RWPE1 (cell line): ENCODE measurements around the gene CKAP4.

ENCODE experiments used
- CTCF ChIA-PET: fragments of 350-600 bp; sonication (Branson Sonifier 250); formaldehyde crosslinking; extraction: SDS; loops from one replicate; lab custom pipeline; 2021; lab: Yijun Ruan, JAX
- POLR2A ChIA-PET: fragments of 400-600 bp; formaldehyde crosslinking; extraction: SDS; loops from one replicate; lab custom pipeline; 2020; ENCODE audit warnings: antibody characterized with exemption; ENCODE audit not compliant: low non-redundant PET; lab: Yijun Ruan, JAX
- DNase-seq: peaks from one replicate; pipeline ENCODE4 v3.0.0; 2012; ENCODE audit warnings: low spot score
- H3K27ac ChIP-seq: fragments of 450-650 bp; 2 replicates; pipeline ENCODE4 v1.5.1; 2017
- CTCF ChIP-seq: fragments of 450-650 bp; conservative IDR thresholded peaks from 2 replicates; pipeline ENCODE4 v1.5.1; 2017; ENCODE audit warnings: low read depth, mild to moderate bottlenecking

The CKAP4 gene

GRCh38 chr12:106227641-106228319 lies 20.0 kb downstream of the CKAP4 start:
- peak; percentile 73 for DNase-seq

DNA sequence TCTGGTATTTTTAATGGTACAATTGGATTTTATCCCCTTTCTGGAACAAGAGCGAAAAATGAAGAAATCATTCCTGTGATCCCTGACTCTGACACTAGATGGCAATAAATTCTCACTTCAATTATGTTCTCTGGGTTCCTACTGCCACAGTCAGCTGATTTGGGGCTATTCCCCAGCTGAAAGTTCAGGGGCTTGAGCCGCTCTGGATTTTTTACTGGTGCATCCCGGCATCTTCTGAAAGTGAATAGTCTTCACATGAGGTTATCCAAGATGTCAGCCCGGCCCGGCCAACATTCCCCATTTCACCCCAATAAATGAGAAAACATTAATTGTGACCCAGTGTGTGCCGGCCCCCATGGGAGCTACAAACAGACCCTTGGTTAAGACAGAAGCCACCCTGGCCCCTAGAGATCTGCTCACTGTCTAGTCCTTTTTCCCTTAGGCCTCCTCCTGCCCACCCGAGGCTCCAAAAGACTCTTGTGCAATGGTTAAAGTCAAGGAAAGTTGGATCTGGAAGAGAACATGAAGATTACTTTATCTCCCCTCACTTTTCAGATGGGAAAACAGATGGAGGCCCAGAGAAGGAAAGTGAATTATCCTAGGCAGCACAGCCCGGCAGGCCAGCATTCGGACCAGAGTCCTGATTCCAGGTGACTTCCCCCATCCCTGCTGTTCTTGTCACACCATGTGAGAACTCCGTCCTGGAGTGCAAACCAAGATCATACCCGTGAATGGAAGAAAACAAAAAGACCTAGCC lies 20.8 kb downstream of the CKAP4 start:
- DNase-seq, result peak; percentile 84
- H3K27ac ChIP-seq, result peak overlapping the region; percentile 94
- peak; percentile 78 for TF ChIP-seq CTCF
- POLR2A ChIA-PET, result no interaction called here
- CTCF ChIA-PET, result interaction anchor here (0.6 to 1.5 kb wide), 14 partner anchors 15 to 608 kb away, joined by 3 to 9 read pairs (median 4); partner anchors contain the start of gene POLR3B

More at GRCh38 chr12:106227641-106228319, 20.0 kb downstream of the CKAP4 start:
- H3K27ac ChIP-seq, result peak overlapping the region; percentile 94
- ChIA-PET POLR2A (no interaction called here), CTCF (interaction anchor here (0.6 to 1.2 kb wide), 6 partner anchors 19 to 608 kb away, joined by 3 to 8 read pairs (median 4); partner anchors contain the start of gene POLR3B)
- no peak for TF ChIP-seq CTCF

GRCh38 chr12:106224355-106224706 lies 23.5 kb downstream of the CKAP4 start:
- TF ChIP-seq CTCF, result peak; percentile 19
- H3K27ac ChIP-seq, result no peak overlapping the region
- POLR2A ChIA-PET, result no interaction called here
- CTCF ChIA-PET, result interaction anchor here (0.6 to 1.3 kb wide), 7 partner anchors 13 to 946 kb away, joined by 3 to 7 read pairs (median 4); no protein-coding TSS in a partner anchor
- DNase-seq, result no peak

- ChIA-PET CTCF (interaction anchor here (0.5 to 1.3 kb wide), 19 partner anchors 12 to 1477 kb away, joined by 3 to 7 read pairs (median 3); no protein-coding TSS in a partner anchor), POLR2A (no interaction called here)
- H3K27ac ChIP-seq, result no peak overlapping the region
Observed at GRCh38 chr12:106223485-106224354, 24.1 kb downstream of the CKAP4 start.

GRCh38 chr12:106220536-106220935 lies 27.3 kb downstream of the CKAP4 start:
- DNase-seq, result no peak
- no peak for TF ChIP-seq CTCF
- POLR2A ChIA-PET, result no interaction called here
- CTCF ChIA-PET, result no interaction called here
- no peak overlapping the region for H3K27ac ChIP-seq

More at GRCh38 chr12:106223485-106224354, 24.1 kb downstream of the CKAP4 start:
- TF ChIP-seq CTCF, result peak; percentile 95
- peak; percentile 80 for DNase-seq

- TF ChIP-seq CTCF, result no peak
- DNase-seq, result no peak
- CTCF ChIA-PET, result no interaction called here
- H3K27ac ChIP-seq, result no peak overlapping the region
- POLR2A ChIA-PET, result no interaction called here
Observed at GRCh38 chr12:106219043-106219442, 28.8 kb downstream of the CKAP4 start.
